Stimulated activated CD4-positive, alpha-beta T cell treated with anti-CD3 and anti-CD28 coated beads, Interleukin-15, amount 100 ng/mL, for 24 hours (primary cell): ENCODE measurements around the gene AMPD3.

Experiments
- DNase-seq: peaks from one replicate; pipeline ENCODE4 v3.0.0-alpha.2; 2020

The AMPD3 gene

DNA sequence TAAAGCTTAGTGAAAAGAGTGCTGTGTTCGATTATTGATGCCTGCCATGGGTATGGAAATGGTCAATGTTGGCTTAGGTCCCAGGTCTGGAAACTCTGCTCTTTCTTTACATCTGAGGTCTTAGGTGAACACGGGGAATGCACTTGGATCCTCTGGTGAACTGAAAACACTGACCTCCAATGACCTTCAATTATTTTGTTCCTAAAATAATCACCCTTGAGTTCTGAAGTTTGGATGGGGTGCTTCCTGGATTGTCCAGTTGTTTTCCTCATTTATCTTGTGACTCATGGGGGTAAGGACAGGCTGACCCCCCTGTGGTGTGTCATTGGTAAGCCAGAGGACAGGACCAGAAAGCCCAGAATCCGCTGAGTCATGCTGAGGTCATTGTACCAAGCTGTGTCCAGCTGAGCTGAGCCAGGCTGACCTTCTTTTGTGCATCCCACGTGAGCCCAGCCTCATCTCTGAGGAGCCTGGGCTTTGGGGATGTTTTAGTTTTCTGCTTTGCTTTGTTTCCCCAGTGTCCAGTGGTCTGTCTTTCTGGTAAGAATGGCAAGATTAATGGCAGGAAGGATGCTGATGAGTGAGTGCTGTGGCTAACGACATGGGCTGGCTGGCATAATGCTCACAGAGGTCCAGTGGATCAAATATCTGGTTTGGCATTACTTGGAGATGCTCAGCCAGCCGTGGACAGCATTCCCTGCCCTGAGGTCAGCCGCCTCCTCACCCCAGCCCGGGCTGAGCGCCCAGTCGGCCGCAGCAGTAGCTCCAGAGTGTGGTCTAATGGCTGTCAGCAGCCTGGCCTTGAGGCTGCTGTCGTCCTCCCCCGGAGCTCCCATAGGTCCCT is 35.6 kb downstream of the AMPD3 start:
- no peak for DNase-seq

DNA sequence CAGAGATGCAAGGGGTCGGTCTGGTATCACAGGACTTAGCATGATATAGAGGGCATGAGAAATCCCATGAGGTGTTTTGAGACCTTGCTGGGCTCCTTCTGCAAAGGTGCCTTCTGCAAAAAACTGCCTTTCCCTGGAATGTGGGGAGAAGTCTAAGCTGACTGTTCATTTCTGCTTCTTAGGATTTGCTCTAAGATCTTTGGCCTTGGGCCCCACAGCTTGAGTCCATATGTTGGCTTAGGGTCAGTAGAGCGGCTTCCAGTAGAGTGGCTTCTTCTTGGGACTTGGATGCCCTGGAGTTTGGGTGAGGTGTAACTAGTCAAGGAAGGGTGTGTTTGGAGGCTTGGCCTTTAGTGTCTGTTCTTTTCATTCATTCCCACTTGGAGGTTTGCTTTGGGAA is 37.0 kb downstream of the AMPD3 start:
- no peak for DNase-seq

DNA sequence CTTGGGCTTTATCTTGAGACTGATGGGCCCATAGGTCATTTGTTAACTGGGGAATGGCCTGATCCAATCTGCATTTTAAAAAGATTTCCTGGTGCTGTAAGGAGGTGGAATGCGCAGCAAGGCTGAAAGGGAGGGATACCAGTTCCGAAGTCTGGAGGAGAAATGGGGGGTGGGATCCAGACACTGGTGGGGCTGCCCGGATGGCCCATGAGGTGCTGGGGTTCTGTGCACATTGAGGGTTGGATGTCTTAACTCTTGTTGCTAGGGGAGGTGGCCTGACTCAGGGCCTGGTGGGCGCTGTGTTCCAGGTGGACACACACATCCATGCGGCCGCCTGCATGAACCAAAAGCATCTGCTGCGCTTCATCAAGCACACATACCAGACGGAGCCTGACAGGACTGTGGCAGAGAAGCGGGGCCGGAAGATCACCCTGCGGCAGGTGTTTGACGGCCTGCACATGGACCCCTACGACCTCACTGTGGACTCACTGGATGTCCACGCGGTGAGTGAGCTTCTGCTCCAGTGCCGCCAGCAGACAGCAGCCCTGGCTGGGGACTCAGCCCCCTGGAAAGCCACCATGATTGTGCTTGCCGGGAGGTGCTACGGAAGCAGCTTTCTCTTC is 38.1 kb downstream of the AMPD3 start:
- DNase-seq, result no peak

DNA sequence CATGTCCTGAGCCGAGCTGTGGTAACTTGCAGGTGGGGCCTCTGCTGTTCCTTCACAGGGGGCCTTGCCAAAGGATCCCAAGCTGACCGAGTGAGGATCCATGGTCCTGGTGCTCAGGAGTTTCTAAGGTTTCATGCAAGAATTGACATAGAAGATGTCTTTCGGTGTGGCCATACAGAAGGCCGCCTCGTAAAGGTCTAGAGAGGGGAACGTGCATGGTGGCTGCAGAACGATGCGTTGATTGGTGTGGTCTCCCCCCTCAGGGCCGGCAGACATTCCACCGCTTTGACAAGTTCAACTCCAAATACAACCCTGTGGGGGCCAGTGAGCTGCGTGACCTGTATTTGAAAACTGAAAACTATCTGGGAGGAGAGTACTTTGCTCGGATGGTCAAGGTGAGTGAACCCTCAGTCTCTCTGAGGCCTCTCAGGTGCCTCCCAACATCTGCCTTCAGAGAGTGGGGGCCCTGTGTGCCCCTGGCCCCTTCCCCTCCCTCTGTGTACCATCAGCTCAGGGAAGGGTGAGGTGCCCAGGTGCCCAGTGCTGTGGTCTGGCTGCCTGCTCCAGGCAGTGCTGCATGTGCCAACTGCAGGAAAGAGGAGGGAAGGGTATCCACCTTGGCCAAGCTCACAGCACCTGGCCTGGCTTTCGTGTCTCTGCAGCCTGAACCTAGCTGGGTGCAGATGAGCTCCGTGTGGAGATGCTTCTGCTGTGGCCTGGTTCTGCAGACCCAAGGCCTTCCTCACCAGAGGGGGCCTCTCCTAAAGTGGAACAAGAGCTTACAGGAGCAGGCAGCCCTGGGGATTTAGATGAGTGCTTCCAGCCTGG is 39.8 kb downstream of the AMPD3 start:
- no peak for DNase-seq

DNA sequence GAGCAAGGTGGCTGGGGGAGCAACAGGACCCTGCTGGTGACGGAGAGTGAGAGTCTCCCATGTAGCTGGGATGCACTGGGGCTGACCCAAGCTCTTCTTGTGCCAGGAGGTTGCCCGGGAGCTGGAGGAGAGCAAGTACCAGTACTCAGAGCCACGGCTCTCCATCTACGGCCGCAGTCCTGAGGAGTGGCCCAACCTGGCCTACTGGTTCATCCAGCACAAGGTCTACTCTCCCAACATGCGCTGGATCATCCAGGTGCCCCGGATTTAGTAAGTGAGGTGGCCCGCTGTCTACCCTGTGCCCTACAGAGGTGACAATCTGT is 40.4 kb downstream of the AMPD3 start:
- no peak for DNase-seq

DNA sequence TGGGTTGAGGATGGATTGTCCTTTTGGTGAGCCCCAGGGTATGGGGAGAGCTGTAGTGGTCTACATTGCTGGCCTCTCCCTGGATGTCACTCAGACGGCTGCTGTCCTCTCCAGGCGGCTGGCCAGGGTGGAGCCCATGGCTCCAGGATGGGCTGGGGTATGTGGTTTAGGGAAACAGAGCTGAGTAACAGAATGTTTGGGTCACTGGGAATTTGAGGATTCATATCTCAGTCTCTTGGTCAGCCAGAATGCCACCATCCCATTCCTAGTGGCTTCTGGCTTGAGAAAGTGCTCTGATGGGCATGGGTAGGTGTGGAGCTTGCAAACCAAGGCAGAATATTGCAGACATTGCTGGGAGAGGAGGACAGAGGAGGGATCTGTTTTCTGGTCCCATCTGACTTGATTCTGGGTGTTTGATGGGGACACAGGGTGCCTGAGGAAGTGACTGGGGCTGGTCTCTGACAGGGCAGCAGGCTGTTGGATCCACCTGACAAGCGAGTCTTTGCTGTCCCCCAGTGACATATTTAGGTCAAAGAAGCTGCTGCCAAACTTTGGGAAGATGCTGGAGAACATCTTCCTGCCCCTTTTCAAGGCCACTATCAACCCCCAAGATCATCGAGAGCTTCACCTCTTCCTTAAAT is 41.4 kb downstream of the AMPD3 start:
- no peak for DNase-seq

DNA sequence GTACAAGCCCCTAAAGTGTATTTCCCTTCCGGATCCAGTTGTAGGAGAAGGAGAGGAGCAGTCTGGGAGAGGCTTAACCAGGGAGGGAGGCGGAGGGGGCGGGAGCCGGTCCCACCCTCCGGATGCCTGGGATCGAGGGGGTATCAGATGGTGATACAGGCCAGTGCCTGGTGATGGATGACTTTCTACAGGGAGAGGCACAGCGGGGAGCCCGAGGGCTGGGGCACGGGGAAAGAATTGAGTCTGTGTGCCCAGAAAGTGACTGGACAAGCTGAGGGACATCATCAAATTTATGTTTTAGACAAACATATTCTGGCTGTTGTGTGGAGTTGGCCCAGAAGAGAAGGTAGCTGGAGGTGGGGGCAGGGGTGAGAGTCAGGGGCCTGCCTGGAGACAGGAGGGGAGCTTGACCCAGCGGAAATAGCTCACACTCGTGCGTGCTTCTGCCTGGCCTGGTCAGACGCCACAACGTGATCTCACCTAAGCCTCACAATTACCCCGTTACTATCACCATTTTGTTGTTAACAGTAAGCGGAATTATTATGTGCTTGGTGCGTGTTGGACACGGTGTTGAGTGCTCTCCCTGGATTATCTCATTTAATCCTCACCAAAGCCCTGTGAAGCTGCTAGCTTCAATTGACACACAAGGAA is 42.4 kb downstream of the AMPD3 start:
- DNase-seq, result no peak

DNA sequence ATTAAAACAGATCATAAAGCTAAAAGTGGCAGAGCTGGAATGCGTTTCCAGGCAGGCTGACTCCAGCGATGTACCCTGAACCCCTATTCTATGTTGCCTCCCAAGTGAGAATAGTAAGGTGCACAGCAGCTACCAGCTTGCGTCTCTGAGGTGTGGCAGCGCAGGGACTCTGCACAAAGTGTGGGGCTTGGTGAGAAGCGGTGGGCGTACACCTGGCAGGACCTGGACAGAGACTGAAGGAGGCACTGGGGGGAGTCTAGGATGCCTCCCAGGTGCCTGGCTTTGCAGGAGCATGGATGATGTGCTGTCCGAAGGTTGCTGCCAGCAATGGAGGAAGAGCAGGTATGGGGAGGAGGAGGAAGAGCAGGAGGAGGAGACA is 42.9 kb downstream of the AMPD3 start:
- DNase-seq, result no peak

DNA sequence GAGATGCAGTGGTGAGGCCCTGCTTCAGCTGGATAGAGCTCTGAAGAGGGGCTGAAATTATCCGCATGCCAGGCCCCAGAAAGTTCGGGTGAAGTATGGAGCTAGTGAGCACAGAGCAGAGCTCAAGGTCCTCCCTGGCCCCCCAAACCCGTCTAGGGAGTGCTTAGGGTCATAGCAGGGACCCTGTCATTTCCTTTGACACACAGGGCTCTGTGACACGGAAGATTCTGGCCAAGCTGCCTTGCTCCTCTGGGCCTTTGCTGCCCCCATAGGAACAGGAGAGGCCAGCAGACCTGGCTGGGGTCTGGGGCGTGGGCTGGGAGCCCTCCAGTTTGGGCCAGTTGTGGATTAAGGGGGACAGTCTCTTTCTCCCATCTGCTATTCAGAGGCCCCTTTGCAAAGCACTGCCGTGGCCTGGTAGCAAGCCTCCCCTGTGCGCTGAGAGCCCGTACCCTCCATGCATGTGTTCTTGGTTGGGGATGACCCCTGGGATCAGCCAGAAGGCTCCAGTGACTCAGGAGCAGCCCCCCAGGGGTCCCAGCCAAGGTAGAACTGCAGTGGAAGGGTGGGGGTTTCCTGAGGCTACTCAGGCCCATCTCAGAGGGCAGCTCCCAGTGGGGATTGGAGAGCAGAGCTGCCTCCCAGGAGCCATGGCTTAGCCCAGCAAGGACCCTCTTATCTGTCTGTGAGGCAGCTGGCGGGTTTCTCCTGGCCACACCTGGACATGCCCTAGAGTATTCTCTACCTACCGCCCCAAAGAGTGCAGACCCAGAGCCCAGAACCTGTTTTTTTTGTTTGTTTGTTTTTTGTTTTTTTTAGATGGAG is 43.6 kb downstream of the AMPD3 start:
- no peak for DNase-seq

DNA sequence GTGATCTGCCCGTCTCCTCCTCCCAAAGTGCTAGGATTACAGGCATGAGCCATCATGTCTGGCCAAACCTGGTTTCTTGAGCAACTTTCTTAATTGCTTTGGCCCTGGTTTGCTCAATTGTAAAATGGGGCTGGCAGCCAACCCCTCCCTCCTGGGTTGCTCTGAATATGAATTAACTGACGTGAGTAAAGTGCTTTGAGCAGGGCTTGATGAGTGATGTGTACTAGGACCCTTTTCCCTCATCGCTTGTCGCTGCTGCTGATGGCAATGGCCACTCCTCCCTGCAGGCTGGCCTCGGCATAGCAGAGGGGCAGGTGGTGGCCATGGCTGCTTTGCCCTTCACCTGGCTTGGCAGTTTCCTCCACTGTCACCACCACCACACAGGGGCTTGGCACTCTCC is 44.4 kb downstream of the AMPD3 start:
- DNase-seq, result no peak

DNA sequence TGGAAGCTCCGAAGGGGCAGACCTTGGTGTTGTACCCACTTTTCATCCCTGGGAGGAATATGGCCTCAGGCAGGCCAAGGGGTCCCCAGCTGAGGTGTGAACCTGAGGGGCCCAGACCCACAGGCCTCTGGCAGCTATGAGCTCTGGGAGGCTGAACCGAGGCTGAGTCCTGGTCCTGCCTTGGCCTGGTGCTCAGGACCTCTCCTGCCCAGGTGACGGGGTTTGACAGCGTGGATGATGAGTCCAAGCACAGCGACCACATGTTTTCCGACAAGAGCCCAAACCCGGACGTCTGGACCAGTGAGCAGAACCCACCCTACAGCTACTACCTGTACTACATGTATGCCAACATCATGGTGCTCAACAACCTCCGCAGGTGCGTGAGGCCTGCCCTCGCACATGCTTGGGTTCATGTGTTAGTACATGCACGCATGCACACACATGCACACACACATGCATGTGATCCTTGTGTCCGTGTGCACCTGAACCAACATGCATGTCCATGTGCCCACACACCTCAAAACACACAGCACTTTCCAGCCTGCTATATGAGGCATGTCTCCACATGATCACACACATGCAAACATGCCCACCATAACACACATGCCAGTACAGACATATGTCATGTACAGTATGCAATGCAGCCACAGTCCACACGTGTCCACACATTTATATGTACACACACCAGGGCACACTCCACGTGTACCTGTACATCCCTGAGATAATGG is 45.0 kb downstream of the AMPD3 start:
- DNase-seq, result no peak

DNA sequence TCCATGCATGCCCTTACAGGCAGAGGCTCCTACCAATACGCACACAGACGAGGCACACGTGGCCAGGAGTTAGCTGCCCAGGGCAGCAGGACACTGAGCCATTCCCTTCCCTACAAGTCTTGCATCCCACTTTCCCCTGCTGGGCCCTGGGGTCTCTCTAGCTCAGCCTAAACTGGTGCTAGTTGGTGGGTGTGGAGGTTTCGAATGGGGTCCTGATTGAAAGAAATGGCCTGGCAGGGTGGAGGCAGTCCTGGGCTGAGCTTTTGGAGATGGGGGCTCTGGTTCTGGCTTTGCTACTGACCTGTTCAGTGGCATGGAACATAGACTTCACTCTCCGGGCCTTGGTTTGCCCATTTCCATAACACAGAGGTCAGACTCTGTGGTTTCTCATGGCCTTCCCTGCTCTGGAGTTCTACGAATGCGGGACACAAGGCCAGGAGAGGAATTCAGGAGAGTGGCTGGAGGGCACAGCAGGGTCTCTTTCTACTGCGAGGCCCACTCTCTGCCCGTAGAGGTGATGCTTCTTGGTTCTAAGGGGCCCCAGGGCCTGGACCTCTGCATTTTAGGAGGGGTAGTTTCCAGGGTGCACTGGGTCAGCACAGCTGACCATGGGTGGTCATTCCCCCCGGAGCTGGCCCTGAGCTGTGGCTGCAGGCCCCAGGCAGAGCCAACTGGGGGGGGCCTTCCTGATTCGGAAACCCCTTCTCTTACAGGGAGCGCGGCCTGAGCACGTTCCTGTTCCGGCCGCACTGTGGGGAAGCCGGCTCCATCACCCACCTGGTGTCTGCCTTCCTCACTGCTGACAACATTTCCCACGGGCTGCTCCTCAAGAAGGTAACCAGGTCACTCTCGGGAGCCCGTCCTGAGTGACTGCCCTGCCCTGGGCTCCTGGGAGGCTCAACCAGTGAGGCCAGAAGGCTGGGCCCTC is 46.0 kb downstream of the AMPD3 start:
- DNase-seq, result no peak

DNA sequence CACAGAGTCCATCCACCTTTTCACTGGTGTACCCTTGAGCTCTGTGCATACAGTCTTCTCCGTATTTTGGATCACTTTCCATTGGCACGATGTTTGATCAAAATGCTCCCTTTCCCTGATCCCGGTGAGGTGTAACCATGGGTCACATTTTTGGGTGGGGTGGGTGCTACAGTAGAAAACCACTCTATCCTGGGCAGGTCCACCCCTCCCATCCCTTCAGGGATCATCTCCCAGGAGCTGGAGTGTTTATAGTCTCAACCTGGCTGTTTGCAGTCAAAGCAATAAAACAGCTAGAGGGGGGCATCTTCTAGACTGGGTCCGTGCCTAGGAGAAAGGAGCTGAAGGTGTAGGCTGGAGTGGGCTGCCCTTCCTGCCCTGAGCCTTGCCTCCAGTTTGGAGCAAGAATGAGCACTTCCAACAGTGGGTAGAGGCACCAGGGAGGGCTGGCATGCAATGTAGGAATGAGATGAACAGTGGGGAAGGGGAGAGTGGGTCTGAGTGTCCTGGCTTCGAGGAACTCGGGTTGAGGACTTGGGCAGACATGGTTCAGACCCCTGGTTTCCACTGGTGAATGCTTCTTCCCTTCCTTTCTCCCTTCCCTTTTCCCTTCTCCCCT is 47.1 kb downstream of the AMPD3 start:
- no peak for DNase-seq

DNA sequence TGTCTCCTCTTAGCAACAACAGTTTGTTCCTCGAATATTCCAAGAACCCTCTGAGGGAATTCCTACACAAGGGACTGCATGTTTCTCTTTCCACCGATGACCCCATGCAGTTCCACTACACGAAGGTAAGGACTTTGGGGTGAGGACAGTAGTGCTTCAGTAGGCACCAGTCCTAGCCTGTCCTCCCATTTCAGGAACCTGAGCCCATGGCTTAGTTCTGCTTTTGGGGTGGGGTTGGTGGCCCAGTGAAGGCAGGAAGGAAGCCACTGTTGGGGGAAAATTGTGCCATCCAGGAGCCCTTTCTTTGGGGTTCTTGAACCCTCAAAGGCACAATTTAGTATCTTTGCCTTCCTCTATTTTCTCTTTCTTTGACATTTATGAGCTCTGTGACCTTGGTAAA is 47.7 kb downstream of the AMPD3 start:
- no peak for DNase-seq

DNA sequence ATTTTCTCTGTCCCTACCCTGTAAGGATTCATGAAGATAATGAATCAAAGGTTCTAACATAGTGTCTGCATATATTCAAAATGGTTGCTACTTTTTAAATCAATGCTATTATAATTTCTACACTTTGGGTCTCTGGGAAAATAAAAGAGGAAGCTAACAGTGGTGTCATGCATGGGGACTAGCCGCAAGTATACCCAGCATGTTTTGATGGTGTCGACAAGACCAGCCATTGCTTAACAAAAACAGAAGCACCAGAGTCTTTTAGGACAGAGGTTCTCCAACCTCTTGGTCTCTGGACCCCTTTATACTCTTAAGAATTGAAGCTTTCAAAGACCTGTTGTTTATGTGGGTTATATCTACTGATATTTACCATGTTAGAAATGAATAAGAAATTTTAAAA is 48.2 kb downstream of the AMPD3 start:
- DNase-seq, result no peak

DNA sequence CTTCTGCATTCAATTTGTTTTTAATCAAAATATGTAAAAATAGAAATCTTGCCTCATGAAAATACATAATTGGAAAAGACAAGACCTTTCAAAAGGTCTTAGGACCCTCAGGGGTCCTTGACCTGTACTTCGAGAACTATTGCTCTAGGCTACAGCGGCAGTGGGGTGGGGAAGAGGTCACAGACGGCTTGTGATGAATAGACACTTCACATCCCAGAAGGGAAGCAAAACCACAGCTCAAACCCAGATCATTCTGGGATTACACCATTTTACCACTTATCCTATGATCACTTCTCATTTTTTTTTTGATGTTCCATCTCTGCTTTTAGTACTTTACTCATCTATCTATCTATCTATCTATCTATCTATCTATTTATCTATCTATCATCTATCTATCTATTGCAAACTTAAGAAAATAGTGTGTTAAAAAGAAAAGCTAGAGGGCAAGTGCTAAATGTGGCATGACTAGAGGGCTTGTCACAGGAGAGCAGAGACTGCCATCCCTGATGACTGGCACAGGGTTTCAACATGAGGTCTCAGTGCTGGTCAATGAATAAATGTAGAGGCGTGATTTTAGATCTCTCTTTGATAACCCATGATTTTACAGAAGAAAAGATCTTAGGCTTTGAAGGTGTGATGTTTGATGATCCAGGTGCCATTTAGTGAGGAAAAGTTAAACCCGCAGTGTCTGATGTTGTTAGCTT is 48.9 kb downstream of the AMPD3 start:
- no peak for DNase-seq

DNA sequence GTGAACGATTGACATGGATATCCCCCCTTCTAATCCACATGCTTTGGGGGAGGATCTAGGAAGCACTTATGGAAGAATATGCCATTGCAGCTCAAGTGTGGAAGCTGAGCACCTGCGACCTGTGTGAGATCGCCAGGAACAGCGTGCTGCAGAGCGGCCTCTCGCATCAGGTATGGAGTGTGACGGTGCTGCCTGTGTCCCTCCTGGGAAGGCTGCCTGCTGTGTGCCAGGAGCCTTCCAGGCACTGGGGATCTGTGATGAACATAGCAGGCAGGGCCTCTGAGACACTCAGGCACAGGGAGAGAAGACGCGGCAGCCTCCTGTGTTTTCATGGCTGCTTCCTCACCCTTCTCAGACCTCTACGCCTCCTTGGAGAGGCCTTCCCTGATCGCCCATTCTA is 49.4 kb downstream of the AMPD3 start:
- DNase-seq, result no peak

DNA sequence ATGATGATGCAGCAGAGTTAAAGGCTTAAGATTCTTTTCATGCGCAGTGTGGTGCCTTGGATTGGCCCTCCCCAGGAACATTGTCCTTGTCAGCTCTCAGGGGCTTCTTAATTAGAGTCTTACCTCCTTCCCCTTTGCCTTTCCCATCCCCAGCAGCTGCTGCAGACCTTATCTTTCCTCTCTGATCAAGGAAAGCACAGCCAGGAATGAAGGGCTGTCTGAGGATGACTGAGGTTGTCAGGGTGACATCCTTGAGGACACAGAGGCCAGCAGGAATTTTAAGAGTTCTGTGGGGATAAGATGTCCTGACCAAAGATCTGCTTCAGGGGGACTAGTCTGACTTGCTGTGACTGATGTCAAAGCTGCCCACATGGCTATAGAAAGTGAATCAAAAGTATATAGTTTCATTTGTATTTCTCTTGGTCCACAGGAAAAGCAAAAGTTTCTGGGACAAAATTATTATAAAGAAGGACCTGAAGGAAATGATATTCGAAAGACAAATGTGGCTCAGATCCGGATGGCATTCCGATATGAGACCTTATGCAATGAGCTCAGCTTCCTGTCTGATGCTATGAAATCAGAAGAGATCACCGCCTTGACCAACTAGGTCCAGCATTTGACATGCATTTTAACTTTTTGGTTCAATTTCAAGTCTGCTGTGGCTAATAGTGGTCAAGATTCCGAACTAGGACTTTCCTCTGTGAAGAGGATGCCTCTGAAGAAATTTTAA is 50.4 kb downstream of the AMPD3 start:
- DNase-seq, result no peak
